ENCODE data around the gene UNKL.

DNA sequence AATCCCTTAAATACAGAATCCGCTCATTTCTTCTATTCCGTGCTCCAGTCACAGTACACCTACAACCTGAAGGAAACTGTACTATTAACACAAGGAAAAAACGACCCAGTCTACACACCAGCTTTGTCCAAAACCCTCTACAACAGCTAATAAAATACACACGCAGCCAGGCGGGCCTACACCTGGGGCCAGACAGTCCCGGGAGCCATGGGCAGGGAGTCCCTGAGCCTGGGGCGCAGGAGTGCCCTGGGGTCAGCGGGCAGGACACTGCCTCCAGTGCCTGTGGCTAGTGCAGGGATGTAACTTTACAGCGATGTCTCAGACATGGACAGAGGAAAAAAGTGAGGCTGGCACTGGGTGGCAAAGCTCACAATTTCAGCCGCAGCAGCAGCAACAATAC lies 34.3 kb downstream of the UNKL start:
- TF ChIP-seq, protein P1, sequence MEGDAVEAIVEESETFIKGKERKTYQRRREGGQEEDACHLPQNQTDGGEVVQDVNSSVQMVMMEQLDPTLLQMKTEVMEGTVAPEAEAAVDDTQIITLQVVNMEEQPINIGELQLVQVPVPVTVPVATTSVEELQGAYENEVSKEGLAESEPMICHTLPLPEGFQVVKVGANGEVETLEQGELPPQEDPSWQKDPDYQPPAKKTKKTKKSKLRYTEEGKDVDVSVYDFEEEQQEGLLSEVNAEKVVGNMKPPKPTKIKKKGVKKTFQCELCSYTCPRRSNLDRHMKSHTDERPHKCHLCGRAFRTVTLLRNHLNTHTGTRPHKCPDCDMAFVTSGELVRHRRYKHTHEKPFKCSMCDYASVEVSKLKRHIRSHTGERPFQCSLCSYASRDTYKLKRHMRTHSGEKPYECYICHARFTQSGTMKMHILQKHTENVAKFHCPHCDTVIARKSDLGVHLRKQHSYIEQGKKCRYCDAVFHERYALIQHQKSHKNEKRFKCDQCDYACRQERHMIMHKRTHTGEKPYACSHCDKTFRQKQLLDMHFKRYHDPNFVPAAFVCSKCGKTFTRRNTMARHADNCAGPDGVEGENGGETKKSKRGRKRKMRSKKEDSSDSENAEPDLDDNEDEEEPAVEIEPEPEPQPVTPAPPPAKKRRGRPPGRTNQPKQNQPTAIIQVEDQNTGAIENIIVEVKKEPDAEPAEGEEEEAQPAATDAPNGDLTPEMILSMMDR (IDR thresholded peaks at IDR 0.05 in 4 of 5, conservative IDR thresholded peaks at IDR 0.05 in 1 of 5): no peak
- TF ChIP-seq POLR2A (IDR thresholded peaks at IDR 0.05): no peak
